A673 (cell line): ENCODE measurements around the gene CCBE1. TPM values are rescaled to one million over a fixed set of nuclear protein-coding genes. Genes with fewer than 3 reads are reported as not detected.

ENCODE experiments used
- BruUV-seq: library from RNA; stranded (reverse); fragments of 400-500 nt; replicated peaks from 2 replicates; lab custom pipeline; 2021; lab: Mats Ljungman, UMichigan
- CTCF ChIA-PET: fragments of 300-600 bp; sonication (Branson Sonifier 250); formaldehyde crosslinking; loops from one replicate; lab custom pipeline; 2022; ENCODE audit warnings: antibody characterized with exemption; lab: Charles Lee
- POLR2A ChIA-PET: fragments of 300-600 bp; sonication (Branson Sonifier 250); formaldehyde crosslinking; loops from one replicate; lab custom pipeline; 2022; ENCODE audit warnings: antibody characterized with exemption; ENCODE audit not compliant: low non-redundant PET; lab: Charles Lee
- DNase-seq: peaks from one replicate; pipeline ENCODE4 v3.0.0-alpha.2; 2015; ENCODE audit warnings: low spot score
- H3K27ac ChIP-seq: fragments of 200-600 bp; sonication (generic); 2 replicates; pipeline ENCODE4 v1.5.1; 2016; ENCODE audit warnings: mixed run types, low read depth, mild to moderate bottlenecking, mixed read lengths, antibody characterized with exemption, low read length; ENCODE audit not compliant: poor library complexity, severe bottlenecking
- H3K27me3 ChIP-seq: fragments of 200-600 bp; sonication (generic); replicated peaks from 2 replicates; pipeline ENCODE4 v1.6.1; 2017; ENCODE audit warnings: mixed run types, low read depth, mild to moderate bottlenecking, mixed read lengths, antibody characterized with exemption, low read length; ENCODE audit not compliant: insufficient read depth, poor library complexity
- H3K36me3 ChIP-seq: fragments of 200-600 bp; sonication (generic); 2 replicates; pipeline ENCODE4 v1.6.1; 2016; ENCODE audit warnings: mixed run types, mild to moderate bottlenecking, mixed read lengths, antibody characterized with exemption, low read length; ENCODE audit not compliant: insufficient read depth, poor library complexity, severe bottlenecking
- H3K4me1 ChIP-seq: fragments of 200-600 bp; sonication (generic); 2 replicates; pipeline ENCODE4 v1.6.1; 2017; ENCODE audit warnings: mixed run types, mild to moderate bottlenecking, mixed read lengths, antibody characterized with exemption, low read length; ENCODE audit not compliant: insufficient read depth, poor library complexity, severe bottlenecking
- H3K4me3 ChIP-seq: fragments of 200-600 bp; sonication (generic); 2 replicates; pipeline ENCODE4 v1.5.1; 2016; ENCODE audit warnings: low read depth, mixed run types, mild to moderate bottlenecking, mixed read lengths, low read length; ENCODE audit not compliant: poor library complexity, severe bottlenecking
- H3K9me3 ChIP-seq: fragments of 200-600 bp; sonication (generic); 2 replicates; pipeline ENCODE4 v1.6.1; 2016; ENCODE audit warnings: mixed run types, low read depth, mild to moderate bottlenecking, mixed read lengths, antibody characterized with exemption, low read length; ENCODE audit not compliant: poor library complexity, severe bottlenecking
- EZH2 ChIP-seq: fragments of 200-600 bp; sonication (generic); IDR thresholded peaks from 2 replicates; pipeline ENCODE4 v1.6.1; 2017; ENCODE audit warnings: borderline replicate concordance, low read depth, mild to moderate bottlenecking, mixed read lengths, antibody characterized with exemption, low read length; ENCODE audit not compliant: poor library complexity, severe bottlenecking
- intact Hi-C: fragments of 100-400 bp; cut with micrococcal nuclease; formaldehyde crosslinking; loops from one replicate; pipeline ENCODE4 v1.10.0; 2022; ENCODE audit not compliant: unreplicated experiment
- total RNA-seq: library from RNA; stranded (reverse); gene quantifications from 2 replicates; pipeline ENCODE4 v1.2.3, GENCODE V29; 2021
- TF ChIP-seq, protein P1 (sequence below): fragments of 300-800, 200-600 bp; sonication (generic); conservative IDR thresholded peaks from 2 replicates; pipeline ENCODE4 v1.5.1; 2017; ENCODE audit warnings: low read depth, mild to moderate bottlenecking, antibody characterized with exemption, low read length, moderate library complexity, mixed read lengths

Gene CCBE1
- total RNA-seq, 1 experiment from 2014 or later = not detected

DNA sequence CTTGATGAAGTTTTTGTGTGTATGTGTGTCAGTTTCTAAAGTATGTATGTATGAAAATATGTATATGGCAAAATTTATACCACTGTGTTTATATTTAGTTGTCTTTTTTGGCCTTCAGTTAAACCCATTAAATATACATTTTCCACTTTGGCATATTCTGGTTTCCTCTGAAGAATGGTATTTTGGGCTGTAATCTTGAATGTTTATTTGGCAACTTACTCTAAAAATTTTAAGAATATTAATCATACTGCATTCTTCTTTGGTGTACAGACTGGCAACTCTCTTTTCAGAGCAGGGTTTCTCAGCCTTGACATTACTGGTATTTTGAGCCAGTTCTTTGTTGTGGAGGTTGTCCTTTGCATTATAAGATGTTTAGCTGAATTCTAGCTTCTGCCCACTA is 27.9 kb upstream of the CCBE1 start:
- TF ChIP-seq, protein P1, sequence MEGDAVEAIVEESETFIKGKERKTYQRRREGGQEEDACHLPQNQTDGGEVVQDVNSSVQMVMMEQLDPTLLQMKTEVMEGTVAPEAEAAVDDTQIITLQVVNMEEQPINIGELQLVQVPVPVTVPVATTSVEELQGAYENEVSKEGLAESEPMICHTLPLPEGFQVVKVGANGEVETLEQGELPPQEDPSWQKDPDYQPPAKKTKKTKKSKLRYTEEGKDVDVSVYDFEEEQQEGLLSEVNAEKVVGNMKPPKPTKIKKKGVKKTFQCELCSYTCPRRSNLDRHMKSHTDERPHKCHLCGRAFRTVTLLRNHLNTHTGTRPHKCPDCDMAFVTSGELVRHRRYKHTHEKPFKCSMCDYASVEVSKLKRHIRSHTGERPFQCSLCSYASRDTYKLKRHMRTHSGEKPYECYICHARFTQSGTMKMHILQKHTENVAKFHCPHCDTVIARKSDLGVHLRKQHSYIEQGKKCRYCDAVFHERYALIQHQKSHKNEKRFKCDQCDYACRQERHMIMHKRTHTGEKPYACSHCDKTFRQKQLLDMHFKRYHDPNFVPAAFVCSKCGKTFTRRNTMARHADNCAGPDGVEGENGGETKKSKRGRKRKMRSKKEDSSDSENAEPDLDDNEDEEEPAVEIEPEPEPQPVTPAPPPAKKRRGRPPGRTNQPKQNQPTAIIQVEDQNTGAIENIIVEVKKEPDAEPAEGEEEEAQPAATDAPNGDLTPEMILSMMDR = no peak
- no peak for TF ChIP-seq EZH2
- ChIA-PET POLR2A (no interaction called here), CTCF (interaction anchor here (0.6 kb wide), 1 partner anchor 26 kb away, joined by 5 read pairs; no protein-coding TSS in a partner anchor)

DNA sequence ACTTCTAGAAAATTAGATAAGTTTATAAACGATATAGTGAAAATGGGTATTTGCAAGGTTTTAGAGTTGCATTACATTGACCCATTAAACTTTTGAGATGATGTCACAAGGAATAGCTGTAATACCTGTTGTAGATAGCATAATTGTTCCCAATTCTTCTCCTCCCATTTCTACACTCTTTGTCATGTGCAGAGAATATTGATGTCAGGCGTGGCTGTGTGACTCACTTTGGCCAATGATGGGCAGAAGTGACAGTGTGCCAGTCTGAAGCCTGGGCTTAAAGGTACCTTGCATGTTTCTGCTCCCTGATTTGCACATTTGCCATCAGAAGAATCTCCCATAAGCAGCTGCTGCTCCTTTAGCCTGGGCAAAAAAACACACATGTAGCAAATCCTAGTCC is 26.9 kb upstream of the CCBE1 start:
- Histone ChIP-seq H3K27ac (no peak overlapping the region), H3K4me3 (no peak overlapping the region), H3K27me3 (peaks cover 25% of the 10 kb centered on the region), H3K36me3 (no peaks in the 10 kb centered on the region), H3K4me1 (no peaks in the 10 kb centered on the region), H3K9me3 (no peaks in the 10 kb centered on the region)
- TF ChIP-seq, protein P1 = no peak
- no peak for TF ChIP-seq EZH2
- intact Hi-C loops = no loop called here
- ChIA-PET CTCF (no interaction called here), POLR2A (no interaction called here)
- BruUV-seq = no TSS peak
- no peak for DNase-seq

More for the DNA sequence above, 27.9 kb upstream of the CCBE1 start:
- no TSS peak for BruUV-seq
- intact Hi-C loops = no loop called here
- Histone ChIP-seq H3K9me3 (no peaks in the 10 kb centered on the region), H3K27ac (no peak overlapping the region), H3K4me1 (no peaks in the 10 kb centered on the region), H3K36me3 (no peaks in the 10 kb centered on the region), H3K27me3 (peaks cover 16% of the 10 kb centered on the region), H3K4me3 (no peak overlapping the region)
- no peak for DNase-seq

DNA sequence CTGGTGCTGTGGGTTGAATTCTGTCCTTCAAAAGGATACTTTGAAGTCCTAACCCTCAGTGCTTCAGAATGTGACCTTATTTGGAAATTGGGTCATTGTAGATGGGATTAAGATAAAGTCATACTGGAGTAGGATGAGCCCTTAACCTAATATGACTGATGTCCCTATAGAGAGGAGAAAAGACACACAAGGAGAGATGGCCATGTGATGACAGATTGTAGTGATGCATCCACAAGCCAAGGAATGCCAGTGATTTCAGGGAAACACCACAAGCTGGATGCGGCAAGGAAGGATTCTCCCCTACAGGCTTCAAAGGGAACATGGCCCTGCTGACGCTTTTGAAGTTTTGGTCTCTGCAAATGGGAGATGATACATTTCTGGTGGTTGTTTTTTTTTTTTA is 24.7 kb upstream of the CCBE1 start:
- TF ChIP-seq, protein P1 = no peak
- no peak for TF ChIP-seq EZH2
- ChIA-PET CTCF (no interaction called here), POLR2A (no interaction called here)
- peaks cover 35% of the 10 kb centered on the region for H3K27me3 ChIP-seq
- no peak overlapping the region for H3K4me3 ChIP-seq
- BruUV-seq = no TSS peak
- no peaks in the 10 kb centered on the region for H3K9me3 ChIP-seq
- H3K4me1 ChIP-seq = no peaks in the 10 kb centered on the region
- no peak overlapping the region for H3K27ac ChIP-seq
- intact Hi-C loops = no loop called here
- H3K36me3 ChIP-seq = no peaks in the 10 kb centered on the region
- no peak for DNase-seq
